ENCODE results near the gene TK2.
"Not testable (repeated sequence)": the region's sequence is repeated elsewhere in the genome, so short reads cannot be mapped to it uniquely, and the experiment has no call there.

Gene TK2

DNA sequence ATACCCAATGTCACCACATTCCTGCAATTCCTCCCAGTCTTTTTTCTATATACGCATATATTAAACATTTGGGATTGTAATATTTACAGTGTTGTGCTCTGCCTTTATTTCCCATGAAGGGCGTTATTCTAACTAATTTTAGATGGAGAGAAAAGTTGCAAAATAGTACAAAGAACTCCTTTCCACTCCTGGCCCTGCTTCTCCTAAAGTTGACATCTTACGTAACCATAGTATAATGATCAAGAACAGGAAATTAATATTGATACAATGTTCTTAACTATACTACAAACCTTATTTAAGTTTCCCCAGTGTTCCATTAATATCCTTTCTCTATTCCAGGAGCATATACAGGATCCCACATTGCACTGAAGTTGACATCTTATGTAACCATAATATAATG lies 46.3 kb downstream of the TK2 start:
- no peak overlapping the region for H3K4me2 ChIP-seq (ENCODE audit: low read depth, low read length, poor library complexity, severe bottlenecking)
- H3K4me3 ChIP-seq (ENCODE audit: insufficient read depth, low read length, poor library complexity, severe bottlenecking) = no peak overlapping the region
- H4K20me1 ChIP-seq (ENCODE audit: low read depth, low read length) = no peaks in the 10 kb centered on the region
- no peak for TF ChIP-seq EZH2phosphoT487 (conservative IDR thresholded peaks at IDR 0.05; ENCODE audit: low read length)
- TF ChIP-seq, protein P1, sequence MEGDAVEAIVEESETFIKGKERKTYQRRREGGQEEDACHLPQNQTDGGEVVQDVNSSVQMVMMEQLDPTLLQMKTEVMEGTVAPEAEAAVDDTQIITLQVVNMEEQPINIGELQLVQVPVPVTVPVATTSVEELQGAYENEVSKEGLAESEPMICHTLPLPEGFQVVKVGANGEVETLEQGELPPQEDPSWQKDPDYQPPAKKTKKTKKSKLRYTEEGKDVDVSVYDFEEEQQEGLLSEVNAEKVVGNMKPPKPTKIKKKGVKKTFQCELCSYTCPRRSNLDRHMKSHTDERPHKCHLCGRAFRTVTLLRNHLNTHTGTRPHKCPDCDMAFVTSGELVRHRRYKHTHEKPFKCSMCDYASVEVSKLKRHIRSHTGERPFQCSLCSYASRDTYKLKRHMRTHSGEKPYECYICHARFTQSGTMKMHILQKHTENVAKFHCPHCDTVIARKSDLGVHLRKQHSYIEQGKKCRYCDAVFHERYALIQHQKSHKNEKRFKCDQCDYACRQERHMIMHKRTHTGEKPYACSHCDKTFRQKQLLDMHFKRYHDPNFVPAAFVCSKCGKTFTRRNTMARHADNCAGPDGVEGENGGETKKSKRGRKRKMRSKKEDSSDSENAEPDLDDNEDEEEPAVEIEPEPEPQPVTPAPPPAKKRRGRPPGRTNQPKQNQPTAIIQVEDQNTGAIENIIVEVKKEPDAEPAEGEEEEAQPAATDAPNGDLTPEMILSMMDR (IDR thresholded peaks at IDR 0.05; ENCODE audit: insufficient read depth, low read length, poor library complexity, severe bottlenecking) = no peak
- H3F3A ChIP-seq (ENCODE audit: insufficient read depth) = no peaks in the 10 kb centered on the region
- no peak overlapping the region for H3K9ac ChIP-seq (ENCODE audit: low read length)
- 0 out of 2 replicates have a peak, but pooled peaks cover 4% of the 10 kb centered on the region for H3K27me3 ChIP-seq (ENCODE audit: low read length)
- H3K9me3 ChIP-seq (ENCODE audit: insufficient read depth, low read length) = no peaks in the 10 kb centered on the region
- H3K36me3 ChIP-seq (ENCODE audit: low read length) = no peaks in the 10 kb centered on the region
- no peak overlapping the region for H3K27ac ChIP-seq (ENCODE audit: low read depth, low read length)
- H3K9me2 ChIP-seq (replicated peaks; ENCODE audit: insufficient read depth, low read length) = no peaks in the 10 kb centered on the region
- no peaks in the 10 kb centered on the region for H3K79me2 ChIP-seq (ENCODE audit: insufficient read depth, low read length)
- no peak overlapping the region for H2AFZ ChIP-seq (ENCODE audit: low read depth, low read length, severe bottlenecking)

DNA sequence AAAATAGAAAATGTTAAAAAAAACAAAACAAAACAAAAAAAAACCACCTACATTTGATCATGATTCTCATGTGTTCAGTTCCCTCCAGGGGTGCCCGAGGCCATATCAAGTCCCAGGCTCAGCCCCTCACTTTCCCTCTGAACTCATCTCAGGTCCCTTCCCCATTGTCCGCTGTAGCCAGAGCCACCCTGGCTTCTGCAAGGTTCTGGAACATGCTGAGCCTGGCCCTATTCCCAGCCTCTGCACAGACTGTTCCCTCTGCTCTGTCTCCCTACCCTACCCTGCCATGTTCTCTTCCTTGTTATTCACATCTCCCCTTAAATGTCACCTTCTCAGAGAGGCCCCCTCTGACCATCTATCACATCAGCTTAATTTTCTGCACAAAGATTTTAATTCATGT lies 46.9 kb downstream of the TK2 start:
- Histone ChIP-seq H3K27me3 (ENCODE audit: low read length) (0 out of 2 replicates have a peak, but pooled peaks cover 4% of the 10 kb centered on the region), H3K9me3 (ENCODE audit: insufficient read depth, low read length) (no peaks in the 10 kb centered on the region), H4K20me1 (ENCODE audit: low read depth, low read length) (no peaks in the 10 kb centered on the region), H3K9me2 (replicated peaks; ENCODE audit: insufficient read depth, low read length) (no peaks in the 10 kb centered on the region), H3K36me3 (ENCODE audit: low read length) (no peaks in the 10 kb centered on the region), H3F3A (ENCODE audit: insufficient read depth) (no peaks in the 10 kb centered on the region), H3K79me2 (ENCODE audit: insufficient read depth, low read length) (no peaks in the 10 kb centered on the region), H2AFZ (ENCODE audit: low read depth, low read length, severe bottlenecking) (no peak overlapping the region), H3K4me2 (ENCODE audit: low read depth, low read length, poor library complexity, severe bottlenecking) (no peak overlapping the region), H3K9ac (ENCODE audit: low read length) (no peak overlapping the region), H3K27ac (ENCODE audit: low read depth, low read length) (no peak overlapping the region), H3K4me3 (ENCODE audit: insufficient read depth, low read length, poor library complexity, severe bottlenecking) (no peak overlapping the region)
- TF ChIP-seq EZH2phosphoT487 (conservative IDR thresholded peaks at IDR 0.05; ENCODE audit: low read length) = no peak
- TF ChIP-seq, protein P1 (IDR thresholded peaks at IDR 0.05; ENCODE audit: insufficient read depth, low read length, poor library complexity, severe bottlenecking) = no peak

DNA sequence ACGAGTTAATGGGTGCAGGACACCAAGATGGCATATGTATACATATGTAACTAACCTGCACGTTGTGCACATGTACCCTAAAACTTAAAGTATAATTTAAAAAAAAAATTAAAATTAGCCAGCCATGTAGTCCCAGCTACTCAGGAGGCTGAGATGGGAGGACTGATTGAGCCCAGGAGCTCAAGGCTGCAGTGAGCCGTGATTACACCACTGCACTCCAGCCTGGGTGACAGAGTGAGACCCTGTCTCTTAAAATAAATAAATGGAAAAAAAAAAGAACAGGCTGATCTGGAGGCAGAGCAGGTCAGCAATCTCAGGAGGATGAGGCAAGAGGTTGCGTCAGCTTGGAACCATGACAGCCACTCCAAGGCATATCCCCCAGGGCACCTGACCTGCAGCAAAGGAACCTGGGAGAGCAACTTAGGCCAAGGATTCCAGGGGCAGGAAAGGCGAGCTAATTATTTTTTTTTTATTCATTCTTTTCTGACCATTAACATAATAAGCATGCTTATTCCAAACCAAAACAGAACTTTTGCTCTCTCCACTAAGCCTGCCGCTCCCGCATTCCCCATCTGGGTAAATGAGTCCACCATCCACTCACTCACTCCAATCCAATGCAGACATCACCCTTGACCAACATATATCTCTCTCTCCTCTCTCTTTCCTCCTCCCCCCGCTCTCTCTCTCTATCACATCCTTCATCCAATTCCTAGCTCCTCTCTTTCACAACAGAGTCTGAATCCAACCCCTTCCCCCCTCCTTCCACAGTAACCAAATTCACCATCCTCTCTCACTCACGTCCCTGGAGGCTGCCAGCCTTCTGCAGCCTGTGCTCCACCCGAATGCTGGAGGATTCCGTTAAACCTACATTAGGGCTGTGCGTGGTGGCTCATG lies 47.7 kb downstream of the TK2 start:
- no peak overlapping the region for H2AFZ ChIP-seq (ENCODE audit: low read depth, low read length, severe bottlenecking)

DNA sequence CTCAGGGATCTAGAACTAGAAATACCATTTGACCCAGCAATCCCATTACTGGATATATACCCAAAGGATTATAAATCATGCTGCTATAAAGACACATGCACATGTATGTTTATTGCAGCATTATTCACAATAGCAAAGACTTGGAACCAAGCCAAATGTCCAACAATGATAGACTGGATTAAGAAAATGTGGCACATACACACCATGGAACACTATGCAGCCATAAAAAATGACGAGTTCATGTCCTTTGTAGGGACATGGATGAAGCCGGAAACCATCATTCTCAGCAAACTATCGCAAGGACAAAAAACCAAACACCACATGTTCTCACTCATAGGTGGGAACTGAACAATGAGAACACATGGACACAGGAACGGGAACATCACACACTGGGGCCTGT lies 48.4 kb downstream of the TK2 start:
- not testable (repeated sequence) for H3K9me3 ChIP-seq (ENCODE audit: insufficient read depth, low read length); H3K9me2 ChIP-seq (replicated peaks; ENCODE audit: insufficient read depth, low read length); H3K9ac ChIP-seq (ENCODE audit: low read length); H4K20me1 ChIP-seq (ENCODE audit: low read depth, low read length); H3K36me3 ChIP-seq (ENCODE audit: low read length); H3K27me3 ChIP-seq (ENCODE audit: low read length); H3F3A ChIP-seq (ENCODE audit: insufficient read depth); H3K79me2 ChIP-seq (ENCODE audit: insufficient read depth, low read length); H3K4me2 ChIP-seq (ENCODE audit: low read depth, low read length, poor library complexity, severe bottlenecking); H2AFZ ChIP-seq (ENCODE audit: low read depth, low read length, severe bottlenecking); H3K27ac ChIP-seq (ENCODE audit: low read depth, low read length); H3K4me3 ChIP-seq (ENCODE audit: insufficient read depth, low read length, poor library complexity, severe bottlenecking)

More for the DNA sequence above, 47.7 kb downstream of the TK2 start:
- Histone ChIP-seq H3K9me3 (ENCODE audit: insufficient read depth, low read length) (no peaks in the 10 kb centered on the region), H3K9me2 (replicated peaks; ENCODE audit: insufficient read depth, low read length) (no peaks in the 10 kb centered on the region), H4K20me1 (ENCODE audit: low read depth, low read length) (no peaks in the 10 kb centered on the region), H3K4me3 (ENCODE audit: insufficient read depth, low read length, poor library complexity, severe bottlenecking) (no peak overlapping the region), H3K79me2 (ENCODE audit: insufficient read depth, low read length) (no peaks in the 10 kb centered on the region), H3K4me2 (ENCODE audit: low read depth, low read length, poor library complexity, severe bottlenecking) (no peak overlapping the region), H3K36me3 (ENCODE audit: low read length) (no peaks in the 10 kb centered on the region), H3K27ac (ENCODE audit: low read depth, low read length) (no peak overlapping the region), H3K9ac (ENCODE audit: low read length) (no peak overlapping the region), H3K27me3 (ENCODE audit: low read length) (0 out of 2 replicates have a peak, but pooled peaks cover 4% of the 10 kb centered on the region), H3F3A (ENCODE audit: insufficient read depth) (no peaks in the 10 kb centered on the region)
- TF ChIP-seq EZH2phosphoT487 (conservative IDR thresholded peaks at IDR 0.05; ENCODE audit: low read length) = no peak
- TF ChIP-seq, protein P1 (IDR thresholded peaks at IDR 0.05; ENCODE audit: insufficient read depth, low read length, poor library complexity, severe bottlenecking) = no peak

DNA sequence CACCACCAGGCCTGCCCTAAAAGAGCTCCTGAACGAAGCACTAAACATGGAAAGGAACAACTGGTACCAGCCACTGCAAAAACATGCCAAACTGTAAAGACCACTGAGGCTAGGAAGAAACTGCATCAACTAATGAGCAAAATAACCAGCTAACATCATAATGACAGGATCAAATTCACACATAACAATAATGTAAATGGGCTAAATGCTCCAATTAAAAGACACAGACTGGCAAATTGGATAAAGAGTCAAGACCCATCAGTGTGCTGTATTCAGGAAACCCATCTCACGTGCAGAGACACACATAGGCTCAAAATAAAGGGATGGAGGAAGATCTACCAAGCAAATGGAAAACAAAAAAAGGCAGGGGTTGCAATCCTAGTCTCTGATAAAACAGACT lies 52.0 kb downstream of the TK2 start:
- not testable (repeated sequence) for H3K27me3 ChIP-seq (ENCODE audit: low read length); H3F3A ChIP-seq (ENCODE audit: insufficient read depth); H3K9me3 ChIP-seq (ENCODE audit: insufficient read depth, low read length); H3K9ac ChIP-seq (ENCODE audit: low read length); H3K4me3 ChIP-seq (ENCODE audit: insufficient read depth, low read length, poor library complexity, severe bottlenecking); H3K9me2 ChIP-seq (replicated peaks; ENCODE audit: insufficient read depth, low read length); H3K79me2 ChIP-seq (ENCODE audit: insufficient read depth, low read length); H4K20me1 ChIP-seq (ENCODE audit: low read depth, low read length); H2AFZ ChIP-seq (ENCODE audit: low read depth, low read length, severe bottlenecking); H3K27ac ChIP-seq (ENCODE audit: low read depth, low read length); H3K4me2 ChIP-seq (ENCODE audit: low read depth, low read length, poor library complexity, severe bottlenecking); H3K36me3 ChIP-seq (ENCODE audit: low read length)
